OCI-LY1 (cell line): ENCODE results near the gene PIGH.
"Not testable (repeated sequence)": the region's sequence is repeated elsewhere in the genome, so short reads cannot be mapped to it uniquely, and the experiment has no call there.

Experiments
- H2AFZ ChIP-seq: fragments of 200-600 bp; sonication (generic), shearing (Covaris generic); 2 replicates; pipeline ENCODE4 v1.6.0; 2014; ENCODE audit warnings: antibody characterized with exemption, mild to moderate bottlenecking, low read length
- H3F3A ChIP-seq: fragments of 200-600 bp; sonication (generic), shearing (Covaris generic); 2 replicates; pipeline ENCODE4 v1.6.0; 2014; ENCODE audit warnings: mild to moderate bottlenecking, antibody characterized with exemption, low read length, moderate library complexity; ENCODE audit not compliant: insufficient read depth
- H3K27ac ChIP-seq: fragments of 200-600 bp; sonication (generic); 2 replicates; pipeline ENCODE4 v1.5.1; 2014; ENCODE audit warnings: low read length, mixed run types, mild to moderate bottlenecking, low read depth; ENCODE audit not compliant: poor library complexity, severe bottlenecking
- H3K27me3 ChIP-seq: fragments of 200-600 bp; sonication (generic); 2 replicates; pipeline ENCODE4 v1.6.0; 2014; ENCODE audit warnings: antibody characterized with exemption, mild to moderate bottlenecking, low read length, moderate library complexity; ENCODE audit not compliant: insufficient read depth
- H3K36me3 ChIP-seq: fragments of 200-600 bp; sonication (generic); 2 replicates; pipeline ENCODE4 v1.6.1; 2014; ENCODE audit warnings: mild to moderate bottlenecking, antibody characterized with exemption, low read length, moderate library complexity, mixed read lengths; ENCODE audit not compliant: insufficient read depth
- H3K4me1 ChIP-seq: fragments of 200-600 bp; sonication (generic); 2 replicates; pipeline ENCODE4 v1.5.1; 2014; ENCODE audit warnings: mild to moderate bottlenecking, low read length, moderate library complexity; ENCODE audit not compliant: insufficient read depth, severe bottlenecking
- H3K4me2 ChIP-seq: fragments of 200-600 bp; sonication (generic), shearing (Covaris generic); 2 replicates; pipeline ENCODE4 v1.6.1; 2014; ENCODE audit warnings: low read length
- H3K4me3 ChIP-seq: fragments of 200-600 bp; sonication (generic); 2 replicates; pipeline ENCODE4 v1.5.1; 2014; ENCODE audit warnings: low read length, low read depth, mild to moderate bottlenecking, mixed read lengths; ENCODE audit not compliant: poor library complexity, severe bottlenecking
- H3K79me2 ChIP-seq: fragments of 200-600 bp; shearing (Covaris generic); 2 replicates; pipeline ENCODE4 v1.6.1; 2016; ENCODE audit warnings: mixed run types, low read length, mixed read lengths; ENCODE audit not compliant: insufficient read depth
- H3K9ac ChIP-seq: fragments of 200-600 bp; sonication (generic), shearing (Covaris generic); 2 replicates; pipeline ENCODE4 v1.6.1; 2014; ENCODE audit warnings: mild to moderate bottlenecking, low read length, mixed read lengths
- H3K9me2 ChIP-seq: fragments of 200-600 bp; sonication (generic), shearing (Covaris generic); 2 replicates; pipeline ENCODE4 v1.6.1; 2014; ENCODE audit warnings: low read depth, mild to moderate bottlenecking, low read length, mixed read lengths
- H3K9me3 ChIP-seq: fragments of 200-600 bp; shearing (Covaris generic); 2 replicates; pipeline ENCODE4 v1.6.1; 2014; ENCODE audit warnings: low read length, mixed read lengths
- H4K20me1 ChIP-seq: fragments of 200-600 bp; sonication (generic), shearing (Covaris generic); 2 replicates; pipeline ENCODE4 v1.6.0; 2016; ENCODE audit warnings: mild to moderate bottlenecking, low read length; ENCODE audit not compliant: insufficient read depth
- EZH2 ChIP-seq: fragments of 200-600 bp; sonication (generic), shearing (Covaris generic); IDR thresholded peaks from 2 replicates; pipeline ENCODE4 v1.8.0; 2017; ENCODE audit warnings: borderline replicate concordance, mixed run types, mild to moderate bottlenecking, antibody characterized with exemption, low read length, moderate library complexity, mixed read lengths
- TF ChIP-seq, protein P1 (sequence below): fragments of 200-600 bp; sonication (generic), shearing (Covaris generic); IDR thresholded peaks from 2 replicates; pipeline ENCODE4 v1.5.1; 2017; ENCODE audit warnings: mild to moderate bottlenecking, antibody characterized with exemption, low read length, moderate library complexity, mixed read lengths

PIGH gene

GRCh38 chr14:67544590-67544989 is 55.5 kb downstream of the PIGH start:
- Histone ChIP-seq H3K79me2 (no peaks in the 10 kb centered on the region), H3F3A (no peaks in the 10 kb centered on the region), H3K4me2 (no peak overlapping the region), H3K4me1 (peaks cover 6% of the 10 kb centered on the region), H3K27me3 (peaks cover 11% of the 10 kb centered on the region), H3K9ac (no peak overlapping the region), H4K20me1 (no peaks in the 10 kb centered on the region), H3K36me3 (no peaks in the 10 kb centered on the region; the same call in 1 of the 2 replicates), H3K9me2 (no peaks in the 10 kb centered on the region), H3K9me3 (peaks cover 8% of the 10 kb centered on the region), H3K4me3 (no peak overlapping the region), H2AFZ (no peak overlapping the region), H3K27ac (no peak overlapping the region)
- no peak for TF ChIP-seq EZH2
- TF ChIP-seq, protein P1, sequence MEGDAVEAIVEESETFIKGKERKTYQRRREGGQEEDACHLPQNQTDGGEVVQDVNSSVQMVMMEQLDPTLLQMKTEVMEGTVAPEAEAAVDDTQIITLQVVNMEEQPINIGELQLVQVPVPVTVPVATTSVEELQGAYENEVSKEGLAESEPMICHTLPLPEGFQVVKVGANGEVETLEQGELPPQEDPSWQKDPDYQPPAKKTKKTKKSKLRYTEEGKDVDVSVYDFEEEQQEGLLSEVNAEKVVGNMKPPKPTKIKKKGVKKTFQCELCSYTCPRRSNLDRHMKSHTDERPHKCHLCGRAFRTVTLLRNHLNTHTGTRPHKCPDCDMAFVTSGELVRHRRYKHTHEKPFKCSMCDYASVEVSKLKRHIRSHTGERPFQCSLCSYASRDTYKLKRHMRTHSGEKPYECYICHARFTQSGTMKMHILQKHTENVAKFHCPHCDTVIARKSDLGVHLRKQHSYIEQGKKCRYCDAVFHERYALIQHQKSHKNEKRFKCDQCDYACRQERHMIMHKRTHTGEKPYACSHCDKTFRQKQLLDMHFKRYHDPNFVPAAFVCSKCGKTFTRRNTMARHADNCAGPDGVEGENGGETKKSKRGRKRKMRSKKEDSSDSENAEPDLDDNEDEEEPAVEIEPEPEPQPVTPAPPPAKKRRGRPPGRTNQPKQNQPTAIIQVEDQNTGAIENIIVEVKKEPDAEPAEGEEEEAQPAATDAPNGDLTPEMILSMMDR = no peak

- H3K27ac ChIP-seq, H3K4me1 ChIP-seq, H3F3A ChIP-seq, H3K4me2 ChIP-seq, H3K4me3 ChIP-seq, H4K20me1 ChIP-seq, H3K9me2 ChIP-seq, H3K79me2 ChIP-seq, H3K9ac ChIP-seq, H2AFZ ChIP-seq, H3K9me3 ChIP-seq, H3K36me3 ChIP-seq: not testable (repeated sequence)
- H3K27me3 ChIP-seq = peaks cover 11% of the 10 kb centered on the region
These were observed 57.4 kb downstream of the PIGH start for GRCh38 chr14:67542620-67543019.

DNA sequence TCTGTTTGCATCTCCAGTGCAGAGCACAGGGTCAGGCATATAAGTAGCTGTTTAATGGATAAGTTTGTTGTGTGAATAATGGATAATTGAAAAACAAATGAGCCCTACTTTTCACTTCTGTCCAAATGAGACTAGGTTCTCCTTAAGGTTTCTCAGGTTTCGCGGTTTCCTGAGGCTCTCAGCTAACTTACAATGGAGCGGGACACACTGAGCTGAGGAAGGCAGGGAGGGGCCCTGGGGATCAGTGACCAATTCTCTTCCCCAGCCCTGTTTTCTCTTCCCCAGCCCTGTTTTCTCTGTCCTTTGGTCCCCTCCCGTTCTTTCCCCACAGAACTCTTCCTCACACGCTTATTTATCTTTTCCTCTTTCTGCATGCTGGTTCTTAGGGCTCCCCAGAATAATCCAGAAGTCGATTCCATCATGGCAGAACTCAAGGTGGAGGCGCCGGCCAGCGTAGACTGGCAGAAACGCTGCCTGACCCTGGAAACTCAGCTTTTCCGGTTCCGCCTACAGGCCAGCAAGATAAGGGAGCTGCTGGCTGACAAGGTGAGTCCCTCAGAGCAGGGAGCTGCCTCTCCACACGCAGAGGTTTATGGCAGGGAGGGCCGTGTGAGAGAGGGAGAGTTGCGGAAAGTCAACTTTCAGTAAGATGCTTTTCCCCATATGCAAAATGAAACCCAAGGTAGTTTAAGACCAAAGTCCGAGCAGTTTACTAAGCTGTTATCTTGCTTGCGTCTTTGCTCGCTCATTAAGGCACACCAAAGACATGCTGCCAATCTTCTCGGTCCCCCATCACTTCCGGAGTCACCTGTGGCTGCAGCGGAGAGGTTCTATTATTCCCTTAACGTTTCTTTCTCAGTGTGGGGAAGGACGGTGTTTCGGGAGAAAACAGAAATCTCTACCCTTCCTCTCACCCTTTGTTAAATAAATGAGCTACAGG is 58.4 kb downstream of the PIGH start:
- Histone ChIP-seq H2AFZ (no peak overlapping the region), H3K27ac (no peak overlapping the region), H3F3A (no peaks in the 10 kb centered on the region), H3K9me2 (no peaks in the 10 kb centered on the region), H3K9me3 (peaks cover 8% of the 10 kb centered on the region), H3K36me3 (no peaks in the 10 kb centered on the region; the same call in 1 of the 2 replicates), H3K4me3 (peak overlapping the region; percentile 39), H3K4me1 (peaks cover 6% of the 10 kb centered on the region), H3K79me2 (no peaks in the 10 kb centered on the region), H3K4me2 (peak overlapping the region; percentile 27), H4K20me1 (no peaks in the 10 kb centered on the region), H3K27me3 (peaks cover 11% of the 10 kb centered on the region), H3K9ac (no peak overlapping the region)
- TF ChIP-seq, protein P1 = no peak
- TF ChIP-seq EZH2 = no peak
